HCT116 (cell line): ENCODE measurements around the gene ERBB4. TPM values are rescaled to one million over a fixed set of nuclear protein-coding genes. Genes with fewer than 3 reads are reported as not detected.

ENCODE experiments used
- ATAC-seq: fragments of 200-7000 bp; cut with Tn5 transposase; 2 replicates; pipeline ENCODE4 v1.9.1; 2020; ENCODE audit warnings: mild to moderate bottlenecking, moderate library complexity
- BruUV-seq: library from RNA; stranded (reverse); fragments of 400-500 nt; replicated peaks from 2 replicates; lab custom pipeline; 2021; lab: Mats Ljungman, UMichigan
- CTCF ChIA-PET: fragments of 300-600 bp; sonication (Branson Sonifier 250); formaldehyde crosslinking; loops from one replicate; lab custom pipeline; 2021; ENCODE audit warnings: antibody characterized with exemption; lab: Charles Lee
- POLR2A ChIA-PET: fragments of 300-600, 350-600 bp; sonication (Branson Sonifier 250); formaldehyde crosslinking; loops from one replicate; lab custom pipeline; 2021; ENCODE audit warnings: antibody characterized with exemption; lab: Charles Lee
- RAD21 ChIA-PET, 2 experiments: fragments of 300-600 bp; sonication (Branson Sonifier 250); formaldehyde crosslinking; loops; one replicate each; lab custom pipeline; 2023; ENCODE audit warnings: low total read pairs in 2 of 2; ENCODE audit not compliant: uncharacterized antibody in 2 of 2, unreplicated experiment in 2 of 2, low non-redundant PET in 1 of 2; lab: Charles Lee
- DNase-seq: peaks from one replicate; pipeline ENCODE4 v3.0.0-alpha.2; 2010; ENCODE audit warnings: low read depth, low spot score
- H2AFZ ChIP-seq: fragments of 200-600 bp; shearing (Covaris generic), sonication (generic); 2 replicates; pipeline ENCODE4 v1.6.1; 2017; ENCODE audit warnings: low read depth, mixed run types, mixed read lengths, antibody characterized with exemption, low read length; ENCODE audit not compliant: poor library complexity, severe bottlenecking
- H3K27ac ChIP-seq: 2 replicates; pipeline ENCODE4 v1.5.1; 2012; ENCODE audit warnings: low read depth, low read length
- H3K27me3 ChIP-seq: fragments of 200-600 bp; sonication (generic); 2 replicates; pipeline ENCODE4 v1.6.1; 2016; ENCODE audit warnings: mixed run types, low read length, mixed read lengths; ENCODE audit not compliant: insufficient read depth
- H3K36me3 ChIP-seq, 2 experiments: fragments of 200-500 bp in 1 of 2; fragments of 200-600 bp in 1 of 2; sonication (Bioruptor generic) in 1 of 2; sonication (generic) in 1 of 2; 2 replicates each; pipeline versions ENCODE4 v1.5.1 to v1.6.1; 2014 to 2016; ENCODE audit warnings: low read length in 2 of 2, inconsistent platforms in 1 of 2, mixed read lengths in 1 of 2, mixed run types in 1 of 2; ENCODE audit not compliant: insufficient read depth in 2 of 2, control insufficient read depth in 1 of 2
- H3K4me1 ChIP-seq, 2 experiments: fragments of 200-600 bp in 1 of 2; sonication (generic) in 1 of 2; 2 replicates each; pipeline versions ENCODE4 v1.5.1 to v1.6.1; 2012 to 2017; ENCODE audit warnings: low read length in 2 of 2, inconsistent platforms in 1 of 2, mild to moderate bottlenecking in 1 of 2, mixed read lengths in 1 of 2, mixed run types in 1 of 2, moderate library complexity in 1 of 2; ENCODE audit not compliant: insufficient read depth in 2 of 2, control insufficient read depth in 1 of 2
- H3K4me2 ChIP-seq: fragments of 200-600 bp; sonication (generic); 2 replicates; pipeline ENCODE4 v1.6.1; 2017; ENCODE audit warnings: mixed run types, low read length, mixed read lengths
- H3K4me3 ChIP-seq, 2 experiments: fragments of 200-600 bp in 1 of 2; sonication (generic) in 1 of 2; replicated peaks in 1 of 2; 2 replicates each; pipeline ENCODE4 v1.5.1; 2011 to 2016; ENCODE audit warnings: low read length in 2 of 2, control low read depth in 1 of 2, low read depth in 1 of 2, mild to moderate bottlenecking in 1 of 2, mixed read lengths in 1 of 2, mixed run types in 1 of 2
- H3K79me2 ChIP-seq: fragments of 200-600 bp; sonication (generic); 2 replicates; pipeline ENCODE4 v1.6.1; 2017; ENCODE audit warnings: mild to moderate bottlenecking, mixed run types, low read length, moderate library complexity, mixed read lengths; ENCODE audit not compliant: insufficient read depth
- H3K9ac ChIP-seq: fragments of 200-600 bp; sonication (generic); 2 replicates; pipeline ENCODE4 v1.6.1; 2016; ENCODE audit warnings: low read length, mixed read lengths
- H3K9me2 ChIP-seq: fragments of 200-600 bp; sonication (generic), shearing (Covaris generic); 2 replicates; pipeline ENCODE4 v1.6.1; 2017; ENCODE audit warnings: mixed run types, mild to moderate bottlenecking, moderate library complexity; ENCODE audit not compliant: insufficient read depth
- H3K9me3 ChIP-seq, 2 experiments: fragments of 200-500 bp in 1 of 2; fragments of 200-600 bp in 1 of 2; sonication (Bioruptor generic) in 1 of 2; sonication (generic) in 1 of 2; 2 replicates each; pipeline ENCODE4 v1.6.1; 2014 to 2017; ENCODE audit warnings: low read length in 2 of 2, mixed read lengths in 2 of 2, inconsistent platforms in 1 of 2, low read depth in 1 of 2, mild to moderate bottlenecking in 1 of 2, mixed run types in 1 of 2, moderate library complexity in 1 of 2; ENCODE audit not compliant: control insufficient read depth in 1 of 2, insufficient read depth in 1 of 2
- H4K20me1 ChIP-seq: fragments of 200-600 bp; sonication (generic), shearing (Covaris generic); 2 replicates; pipeline ENCODE4 v1.6.1; 2017; ENCODE audit warnings: mixed run types, mild to moderate bottlenecking, moderate library complexity; ENCODE audit not compliant: insufficient read depth
- EGR1 ChIP-seq: IDR thresholded peaks from 2 replicates; pipeline ENCODE4 v1.6.1; 2012; ENCODE audit warnings: low read depth
- EZH2 ChIP-seq: fragments of 200-600 bp; sonication (generic); IDR thresholded peaks from 2 replicates; pipeline ENCODE4 v1.6.1; 2017; ENCODE audit warnings: antibody characterized with exemption, mixed run types
- EZH2phosphoT487 ChIP-seq: fragments of 200-600 bp; IDR thresholded peaks from 2 replicates; pipeline ENCODE4 v1.6.1; 2018; ENCODE audit warnings: antibody characterized with exemption, borderline replicate concordance
- FOSL1 ChIP-seq: IDR thresholded peaks from 2 replicates; pipeline ENCODE4 v1.6.1; 2012; ENCODE audit warnings: low read depth
- JUND ChIP-seq: IDR thresholded peaks from 2 replicates; pipeline ENCODE4 v1.6.1; 2012
- POLR2A ChIP-seq: IDR thresholded peaks from 2 replicates; pipeline ENCODE4 v1.7.0; 2011; ENCODE audit warnings: borderline replicate concordance; ENCODE audit not compliant: insufficient read depth, insufficient read length; ENCODE audit errors: extremely low read depth
- RAD21 ChIP-seq: IDR thresholded peaks from 2 replicates; pipeline ENCODE4 v1.6.1; 2012; ENCODE audit warnings: low read depth, mild to moderate bottlenecking
- SIN3A ChIP-seq: IDR thresholded peaks from 2 replicates; pipeline ENCODE4 v1.6.1; 2012; ENCODE audit warnings: low read depth
- SRF ChIP-seq: IDR thresholded peaks from 2 replicates; pipeline ENCODE4 v1.6.1; 2012; ENCODE audit warnings: low read depth
- YY1 ChIP-seq: IDR thresholded peaks from 2 replicates; pipeline ENCODE4 v1.6.1; 2011; ENCODE audit warnings: low read length, low read depth, moderate library complexity, mild to moderate bottlenecking; ENCODE audit not compliant: insufficient replicate concordance; ENCODE audit errors: extremely low read depth
- ZFX ChIP-seq: fragments of 450-650 bp; IDR thresholded peaks from 2 replicates; pipeline ENCODE4 v1.6.1; 2017
- ZNF274 ChIP-seq: fragments of 200-500 bp; sonication (Bioruptor generic); IDR thresholded peaks from 2 replicates; pipeline ENCODE4 v1.6.1; 2014; ENCODE audit warnings: mild to moderate bottlenecking, low read depth, low read length, inconsistent platforms
- intact Hi-C: fragments of 100-400 bp; cut with micrococcal nuclease; formaldehyde crosslinking; loops from 2 replicates; pipeline ENCODE4 v1.10.0; 2022
- total RNA-seq: library from RNA; stranded (reverse); gene quantifications from one replicate; pipeline ENCODE4 v1.2.1, GENCODE V29; 2021; ENCODE audit not compliant: unreplicated experiment
- TF ChIP-seq, protein P1 (sequence below): IDR thresholded peaks from 2 replicates; pipeline ENCODE4 v1.6.1; 2011; ENCODE audit warnings: mild to moderate bottlenecking, low read length, moderate library complexity; ENCODE audit not compliant: insufficient replicate concordance; ENCODE audit errors: extremely low read depth
- TF ChIP-seq, protein P2 (sequence below): IDR thresholded peaks from 2 replicates; pipeline ENCODE4 v1.6.1; 2012
- TF ChIP-seq, protein P3 (sequence below): IDR thresholded peaks from 2 replicates; pipeline ENCODE4 v1.6.1; 2012
- TF ChIP-seq, protein P4 (sequence below), 3 experiments: fragments of 200-600 bp in 1 of 3; sonication (generic) in 1 of 3; IDR thresholded peaks in 2 of 3; conservative IDR thresholded peaks in 1 of 3; 2 replicates each; pipeline ENCODE4 v1.5.1; 2012 to 2017; ENCODE audit warnings: low read depth in 2 of 3, low read length in 2 of 3, antibody characterized with exemption in 1 of 3, borderline replicate concordance in 1 of 3, control low read depth in 1 of 3, mild to moderate bottlenecking in 1 of 3, mixed read lengths in 1 of 3, mixed run types in 1 of 3, moderate library complexity in 1 of 3; ENCODE audit not compliant: insufficient read depth in 1 of 3

ERBB4 gene
- total RNA-seq, 1 experiment from 2014 or later, result 0.10 TPM

DNA sequence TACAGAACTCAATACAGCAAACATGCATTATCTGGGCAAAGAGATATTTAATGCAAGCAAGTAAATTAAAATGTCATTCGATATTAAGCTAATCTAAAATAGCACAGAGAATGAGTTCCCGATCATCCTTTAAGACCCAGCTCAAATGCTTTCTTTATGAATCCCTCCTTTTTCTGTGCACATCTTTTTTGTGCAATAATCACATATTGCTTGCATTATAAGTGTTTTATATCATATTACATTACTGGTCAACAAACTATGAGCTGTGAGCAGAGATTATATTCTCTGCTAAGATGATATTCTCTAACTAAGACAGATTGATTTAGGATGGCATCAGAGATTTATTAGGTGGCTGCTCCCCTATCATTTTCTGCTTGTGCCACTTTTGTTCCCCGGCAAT is 146.1 kb downstream of the ERBB4 start:
- Histone ChIP-seq H3K4me3 (no peak overlapping the region), H3K9me3 (no peaks in the 10 kb centered on the region), H3K27me3 (no peaks in the 10 kb centered on the region), H3K36me3 (no peaks in the 10 kb centered on the region), H3K9me2 (no peaks in the 10 kb centered on the region), H3K4me2 (no peak overlapping the region), H4K20me1 (no peaks in the 10 kb centered on the region), H3K4me1 (no peaks in the 10 kb centered on the region), H3K9ac (no peak overlapping the region), H2AFZ (no peak overlapping the region), H3K27ac (no peak overlapping the region), H3K79me2 (no peaks in the 10 kb centered on the region)
- RAD21 ChIA-PET, result no interaction called here
- intact Hi-C loops, result no loop called here
- CTCF ChIA-PET, result no interaction called here
- DNase-seq (no peak), ATAC-seq (no peak)
- TF ChIP-seq RAD21 (no peak), SIN3A (no peak), EZH2phosphoT487 (no peak)
- TF ChIP-seq, protein P1, sequence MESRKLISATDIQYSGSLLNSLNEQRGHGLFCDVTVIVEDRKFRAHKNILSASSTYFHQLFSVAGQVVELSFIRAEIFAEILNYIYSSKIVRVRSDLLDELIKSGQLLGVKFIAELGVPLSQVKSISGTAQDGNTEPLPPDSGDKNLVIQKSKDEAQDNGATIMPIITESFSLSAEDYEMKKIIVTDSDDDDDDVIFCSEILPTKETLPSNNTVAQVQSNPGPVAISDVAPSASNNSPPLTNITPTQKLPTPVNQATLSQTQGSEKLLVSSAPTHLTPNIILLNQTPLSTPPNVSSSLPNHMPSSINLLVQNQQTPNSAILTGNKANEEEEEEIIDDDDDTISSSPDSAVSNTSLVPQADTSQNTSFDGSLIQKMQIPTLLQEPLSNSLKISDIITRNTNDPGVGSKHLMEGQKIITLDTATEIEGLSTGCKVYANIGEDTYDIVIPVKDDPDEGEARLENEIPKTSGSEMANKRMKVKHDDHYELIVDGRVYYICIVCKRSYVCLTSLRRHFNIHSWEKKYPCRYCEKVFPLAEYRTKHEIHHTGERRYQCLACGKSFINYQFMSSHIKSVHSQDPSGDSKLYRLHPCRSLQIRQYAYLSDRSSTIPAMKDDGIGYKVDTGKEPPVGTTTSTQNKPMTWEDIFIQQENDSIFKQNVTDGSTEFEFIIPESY, result no peak
- POLR2A ChIA-PET, result no interaction called here
- BruUV-seq, result no TSS peak

DNA sequence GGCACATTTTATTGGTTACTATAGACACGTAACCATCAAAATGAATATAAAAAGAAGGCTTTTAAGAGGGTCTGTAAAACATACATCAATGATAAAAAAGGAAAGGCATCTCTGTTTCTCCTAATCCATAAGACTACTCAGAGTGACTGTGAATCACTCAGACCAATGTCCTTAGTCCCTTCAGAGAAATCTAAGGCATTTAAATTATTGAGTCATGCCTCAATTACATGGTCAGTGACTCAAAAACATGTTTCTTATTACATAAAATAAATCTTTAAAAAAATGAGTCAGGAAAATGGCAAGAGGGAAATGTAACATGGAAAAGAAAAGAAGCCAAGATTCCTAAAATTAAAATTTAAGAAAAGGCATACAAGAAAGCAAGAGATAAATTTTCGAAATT is 146.6 kb downstream of the ERBB4 start:
- CTCF ChIA-PET, result no interaction called here
- no peak overlapping the region for H2AFZ ChIP-seq
- H3K79me2 ChIP-seq, result no peaks in the 10 kb centered on the region
- H3K9me3 ChIP-seq, result no peaks in the 10 kb centered on the region
- no peak for ATAC-seq
- no peak overlapping the region for H3K4me3 ChIP-seq
- RAD21 ChIA-PET, result no interaction called here
- no peak overlapping the region for H3K4me2 ChIP-seq
- DNase-seq, result no peak
- no peaks in the 10 kb centered on the region for H3K9me2 ChIP-seq
- BruUV-seq, result no TSS peak
- no peaks in the 10 kb centered on the region for H3K36me3 ChIP-seq
- intact Hi-C loops, result no loop called here
- no peaks in the 10 kb centered on the region for H3K27me3 ChIP-seq
- no peak overlapping the region for H3K9ac ChIP-seq
- H3K27ac ChIP-seq, result no peak overlapping the region
- no peaks in the 10 kb centered on the region for H4K20me1 ChIP-seq
- H3K4me1 ChIP-seq, result no peaks in the 10 kb centered on the region
- POLR2A ChIA-PET, result no interaction called here
- TF ChIP-seq, protein P2, sequence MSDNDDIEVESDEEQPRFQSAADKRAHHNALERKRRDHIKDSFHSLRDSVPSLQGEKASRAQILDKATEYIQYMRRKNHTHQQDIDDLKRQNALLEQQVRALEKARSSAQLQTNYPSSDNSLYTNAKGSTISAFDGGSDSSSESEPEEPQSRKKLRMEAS, result no peak
- TF ChIP-seq ZNF274, result no peak
- no peak for TF ChIP-seq YY1
- TF ChIP-seq, protein P3, sequence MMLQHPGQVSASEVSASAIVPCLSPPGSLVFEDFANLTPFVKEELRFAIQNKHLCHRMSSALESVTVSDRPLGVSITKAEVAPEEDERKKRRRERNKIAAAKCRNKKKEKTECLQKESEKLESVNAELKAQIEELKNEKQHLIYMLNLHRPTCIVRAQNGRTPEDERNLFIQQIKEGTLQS, result no peak
- no peak for TF ChIP-seq ZFX
- no peak for TF ChIP-seq EGR1
- TF ChIP-seq, protein P1, result no peak
- no peak for TF ChIP-seq FOSL1
- TF ChIP-seq SIN3A, result no peak
- no peak for TF ChIP-seq POLR2A
- no peak for TF ChIP-seq EZH2
- no peak for TF ChIP-seq SRF
- TF ChIP-seq, protein P4, sequence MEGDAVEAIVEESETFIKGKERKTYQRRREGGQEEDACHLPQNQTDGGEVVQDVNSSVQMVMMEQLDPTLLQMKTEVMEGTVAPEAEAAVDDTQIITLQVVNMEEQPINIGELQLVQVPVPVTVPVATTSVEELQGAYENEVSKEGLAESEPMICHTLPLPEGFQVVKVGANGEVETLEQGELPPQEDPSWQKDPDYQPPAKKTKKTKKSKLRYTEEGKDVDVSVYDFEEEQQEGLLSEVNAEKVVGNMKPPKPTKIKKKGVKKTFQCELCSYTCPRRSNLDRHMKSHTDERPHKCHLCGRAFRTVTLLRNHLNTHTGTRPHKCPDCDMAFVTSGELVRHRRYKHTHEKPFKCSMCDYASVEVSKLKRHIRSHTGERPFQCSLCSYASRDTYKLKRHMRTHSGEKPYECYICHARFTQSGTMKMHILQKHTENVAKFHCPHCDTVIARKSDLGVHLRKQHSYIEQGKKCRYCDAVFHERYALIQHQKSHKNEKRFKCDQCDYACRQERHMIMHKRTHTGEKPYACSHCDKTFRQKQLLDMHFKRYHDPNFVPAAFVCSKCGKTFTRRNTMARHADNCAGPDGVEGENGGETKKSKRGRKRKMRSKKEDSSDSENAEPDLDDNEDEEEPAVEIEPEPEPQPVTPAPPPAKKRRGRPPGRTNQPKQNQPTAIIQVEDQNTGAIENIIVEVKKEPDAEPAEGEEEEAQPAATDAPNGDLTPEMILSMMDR (IDR thresholded peaks at IDR 0.05 in 2 of 3, conservative IDR thresholded peaks at IDR 0.05 in 1 of 3; ENCODE audit: borderline replicate concordance in 1 of 3, insufficient read depth in 1 of 3, low read depth in 2 of 3, low read length in 2 of 3), result no peak
- no peak for TF ChIP-seq JUND
